Spleen (tissue), 7 donors: Measurements from ENCODE around the gene MPPED2.

Source experiments
- CTCF ChIP-seq, 11 experiments: fragments of 200-600 bp in 7 of 11; fragments of 450-650 bp in 4 of 11; sonication (generic) in 4 of 11; IDR thresholded peaks in 8 of 11; conservative IDR thresholded peaks in 3 of 11; 1 replicate in 7 of 11; 2 replicates in 4 of 11; pipeline versions ENCODE4 v1.4.0 to v1.8.0; 2016 to 2021; ENCODE audit warnings: antibody characterized with exemption in 11 of 11, inconsistent platforms in 4 of 11, mild to moderate bottlenecking in 1 of 11
- POLR2A ChIP-seq, 3 donors: fragments of 450-650 bp; IDR thresholded peaks; one replicate each; pipeline ENCODE4 v1.5.1; 2017; ENCODE audit warnings: antibody characterized with exemption in 3 of 3, mild to moderate bottlenecking in 1 of 3
- POLR2AphosphoS5 ChIP-seq, 3 donors: sonication (generic); formaldehyde crosslinking; IDR thresholded peaks; one replicate each; pipeline ENCODE4 v1.5.1; 2017; ENCODE audit warnings: antibody characterized with exemption in 3 of 3
- donor health status: DM: no; HTN: no; CAD: no; lungs with moderate emphysema.
- donor health status: DM: no; HTN: no; CAD: no.
- donor health status: DM: no; HTN: no; CAD: no.

DNA sequence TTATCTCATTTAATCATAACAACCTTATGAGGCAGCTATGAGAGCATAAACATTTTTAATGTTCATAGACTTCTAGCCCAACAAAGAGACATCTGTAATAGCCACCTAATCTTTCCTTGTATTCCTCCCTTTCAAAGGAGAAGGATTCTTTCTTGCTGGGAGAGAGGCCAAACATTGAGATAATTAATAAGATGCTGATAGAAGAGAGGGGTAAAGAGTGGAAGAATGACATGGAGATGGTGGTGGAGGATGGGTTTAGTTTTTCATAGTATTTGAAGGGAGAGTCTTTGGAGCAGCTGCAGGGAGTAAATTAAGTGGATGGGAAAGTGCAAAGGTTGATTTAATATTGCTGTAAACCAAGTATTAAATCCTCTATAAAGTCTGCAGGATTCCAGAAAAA, 205.3 kb downstream of the MPPED2 start:
- no peak for TF ChIP-seq CTCF (IDR thresholded peaks at IDR 0.05 in 8 of 11, conservative IDR thresholded peaks at IDR 0.05 in 3 of 11)
- TF ChIP-seq POLR2A (IDR thresholded peaks at IDR 0.05) = no peak
- TF ChIP-seq POLR2AphosphoS5 (IDR thresholded peaks at IDR 0.05) = no peak
